Hepatocyte (in vitro differentiated cells): ENCODE data around the gene AMBRA1.

ENCODE experiments used
- CTCF ChIP-seq: fragments of 200-600 bp; sonication (generic); IDR thresholded peaks from 2 replicates; pipeline ENCODE4 v1.5.1; 2016; ENCODE audit warnings: antibody characterized with exemption, mild to moderate bottlenecking; ENCODE audit not compliant: poor library complexity
- EZH2phosphoT487 ChIP-seq: fragments of 200-600 bp; sonication (generic); IDR thresholded peaks from one replicate; pipeline ENCODE4 v1.6.1; 2018; ENCODE audit warnings: antibody characterized with exemption, mild to moderate bottlenecking, low read depth, moderate library complexity; ENCODE audit not compliant: unreplicated experiment, severe bottlenecking

DNA sequence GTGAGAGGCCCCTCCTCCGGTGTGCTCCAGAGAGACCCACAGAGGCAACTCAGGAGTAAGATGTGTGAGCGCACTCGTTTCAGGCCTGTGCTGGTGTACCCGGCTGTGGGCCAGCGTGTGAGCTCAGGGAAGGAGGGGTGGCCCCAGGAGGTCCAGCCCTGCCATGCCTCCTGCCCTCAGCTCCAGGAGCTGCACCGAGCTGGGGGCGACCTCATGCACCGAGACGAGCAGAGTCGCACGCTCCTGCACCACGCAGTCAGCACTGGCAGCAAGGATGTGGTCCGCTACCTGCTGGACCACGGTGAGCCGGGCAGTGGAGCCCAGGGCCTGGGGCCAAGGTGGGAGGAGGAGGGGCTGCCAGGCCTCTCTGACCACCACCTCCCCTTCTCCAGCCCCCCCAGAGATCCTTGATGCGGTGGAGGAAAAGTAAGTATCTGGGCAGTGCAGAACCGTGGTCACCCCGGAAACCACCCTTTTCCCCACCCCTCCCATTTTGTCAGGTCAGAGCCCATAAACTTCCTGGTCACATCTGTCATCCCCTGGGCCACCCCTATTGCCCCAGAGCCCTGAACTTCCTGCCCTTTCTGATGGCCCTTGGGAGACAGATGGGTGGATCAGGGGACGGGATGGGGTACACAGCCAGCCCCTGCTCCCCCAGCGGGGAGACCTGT lies 214.9 kb downstream of the AMBRA1 start:
- TF ChIP-seq CTCF (no peak), EZH2phosphoT487 (no peak)
